ENCODE measurements around the gene PTPN21.

PTPN21 gene

GRCh38 chr14:88554457-88555286 is at the start of gene PTPN21:
Gene PTPN21, minus strand, starts transcription at chr14:88555007. Its CDS starts 4,590 bp downstream, at chr14:88550417.
- DNase-seq, result no peak

DNA sequence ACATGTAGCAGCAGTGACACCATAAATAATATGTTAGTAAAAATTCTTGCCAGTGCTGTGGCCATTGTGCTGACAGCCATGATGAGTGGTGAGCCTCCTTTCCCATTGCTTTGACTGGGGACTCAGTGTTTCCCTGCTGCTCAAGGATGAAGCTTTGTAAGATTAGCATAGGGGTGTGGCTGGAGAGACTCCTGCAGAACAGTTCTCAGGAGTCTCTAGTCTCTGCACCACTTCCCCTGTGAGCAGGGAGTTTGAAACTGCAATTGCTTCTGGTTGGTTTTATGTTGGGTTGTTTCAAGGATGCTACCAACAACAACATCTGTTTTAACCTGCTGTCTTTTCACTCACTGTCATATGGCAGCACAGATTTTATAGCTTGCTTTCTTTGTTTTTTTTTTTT is 49.4 kb upstream of the PTPN21 start:
- no peak for DNase-seq

DNA sequence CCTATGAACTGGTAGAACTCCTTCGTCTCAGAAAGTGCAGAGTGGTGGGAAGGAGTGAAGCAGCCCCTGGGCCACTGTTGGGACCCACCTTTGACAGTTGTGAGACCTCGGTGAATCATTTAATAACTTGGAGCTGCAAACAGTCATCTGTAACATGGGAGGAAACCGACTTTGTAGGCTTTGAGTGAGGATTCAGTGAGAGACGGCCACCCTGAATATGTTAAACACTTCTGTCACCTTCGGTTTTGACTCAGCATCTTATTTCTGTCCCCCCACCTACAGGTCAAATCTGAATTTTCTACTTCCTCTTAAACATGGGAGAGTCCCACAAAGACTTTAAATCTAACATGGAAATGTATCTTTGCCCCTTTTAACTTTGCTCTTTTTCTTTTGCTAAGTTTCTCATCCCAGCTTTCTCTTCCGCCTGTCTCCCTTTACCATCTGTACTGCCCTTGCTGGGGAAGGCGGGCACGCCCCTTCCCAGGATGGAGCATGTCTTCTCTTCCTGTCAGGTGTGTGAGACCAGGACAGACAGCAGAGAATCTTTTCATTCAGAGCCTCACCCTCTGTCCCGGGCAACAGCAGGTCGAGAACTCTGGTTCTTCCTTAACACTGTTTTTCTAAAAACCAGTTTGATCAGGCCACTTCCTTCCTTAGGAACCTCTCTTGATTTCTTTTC is 45.1 kb upstream of the PTPN21 start:
- no peak for DNase-seq

- DNase-seq, result no peak
Observed at GRCh38 chr14:88599326-88599725, 44.5 kb upstream of the PTPN21 start.

DNA sequence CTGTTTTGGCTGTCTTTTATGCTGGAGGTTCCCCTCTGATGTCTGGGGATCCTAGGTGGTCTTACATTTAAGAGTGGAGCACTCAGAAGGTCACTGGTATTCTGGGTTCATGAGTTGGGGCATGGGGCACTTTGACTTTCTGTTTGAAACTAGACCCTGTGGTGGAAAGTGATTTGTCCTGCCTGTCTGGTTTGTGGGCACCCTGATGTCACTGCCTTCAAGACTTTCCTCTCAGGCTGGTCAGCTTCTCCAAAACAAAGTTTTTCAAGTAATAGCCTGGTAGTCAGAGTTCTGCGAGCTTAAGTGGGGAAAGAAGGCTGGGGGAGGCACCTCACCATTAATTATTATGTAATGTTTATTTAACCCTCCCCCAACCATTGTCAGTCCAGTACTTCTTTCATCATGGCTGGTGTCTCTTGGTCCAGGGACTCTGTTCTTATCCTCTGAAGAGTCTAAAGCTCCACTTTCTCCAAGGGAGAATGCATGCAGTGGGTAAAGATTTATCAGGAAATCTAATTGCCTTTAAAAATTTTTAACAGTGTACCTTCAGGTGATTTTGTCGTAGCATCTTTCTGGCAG is 43.4 kb upstream of the PTPN21 start:
- DNase-seq, result no peak

DNA sequence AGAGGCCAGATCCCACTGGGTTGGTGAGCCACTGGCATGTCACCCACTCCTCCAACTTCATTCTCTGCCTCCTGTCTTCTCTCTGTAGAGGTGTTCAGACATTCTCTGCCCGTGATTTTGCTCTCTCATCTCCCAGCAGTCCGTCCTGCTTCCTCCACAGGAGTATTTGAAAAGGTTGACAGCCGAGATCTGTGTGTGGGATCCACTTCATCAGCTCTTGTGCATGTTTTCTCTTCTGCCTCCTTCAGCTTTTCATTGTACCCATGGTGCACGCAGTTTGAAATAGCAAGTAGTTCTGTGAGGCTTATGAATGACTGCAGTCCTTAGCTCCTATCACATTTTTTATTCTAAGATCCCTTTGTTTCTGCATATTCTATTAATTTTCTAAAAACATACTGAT is 42.8 kb upstream of the PTPN21 start:
- no peak for DNase-seq

- DNase-seq, result no peak
Observed at GRCh38 chr14:88597038-88597437, 42.2 kb upstream of the PTPN21 start.

- DNase-seq, result no peak
Observed at GRCh38 chr14:88592031-88592430, 37.2 kb upstream of the PTPN21 start.

DNA sequence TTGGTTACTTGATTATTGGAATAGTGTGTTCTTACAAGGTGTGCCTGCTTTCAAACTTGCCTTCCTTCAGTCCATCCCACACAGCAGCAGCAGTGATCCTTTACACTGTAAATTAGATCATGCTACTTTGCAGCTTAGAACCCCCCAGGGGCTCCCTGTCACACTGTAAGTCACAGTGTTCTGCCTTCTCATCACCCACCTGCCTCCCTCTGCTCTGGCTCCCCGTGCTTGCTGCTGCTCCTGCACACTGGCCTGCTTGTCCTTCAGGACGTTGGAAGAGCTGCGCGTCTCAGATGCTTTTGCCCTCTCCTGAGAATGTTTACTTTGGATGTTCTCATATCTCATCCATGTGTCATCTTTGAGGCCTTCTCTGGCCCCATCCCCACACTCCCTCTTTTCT is 35.4 kb upstream of the PTPN21 start:
- DNase-seq, result no peak

- no peak for DNase-seq
Observed at GRCh38 chr14:88588081-88588480, 33.3 kb upstream of the PTPN21 start.

DNA sequence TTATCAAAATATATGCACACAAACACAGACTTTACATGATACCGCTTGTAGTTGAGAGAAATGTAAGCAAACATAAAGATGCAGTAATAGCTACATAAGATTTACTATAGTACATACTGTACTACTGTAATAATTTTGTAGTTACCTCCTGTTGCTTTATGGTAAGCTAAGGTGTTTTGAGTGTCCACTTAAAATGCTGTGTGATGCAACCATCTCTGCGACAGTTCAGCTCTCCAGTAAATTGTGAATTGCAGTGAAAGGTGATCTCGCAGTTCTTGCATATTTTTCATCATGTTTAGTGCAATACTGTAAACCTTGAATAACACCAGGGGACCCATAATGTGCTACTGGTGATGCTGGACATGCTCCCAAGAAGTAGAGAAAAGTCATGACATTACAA is 29.6 kb upstream of the PTPN21 start:
- DNase-seq, result no peak

DNA sequence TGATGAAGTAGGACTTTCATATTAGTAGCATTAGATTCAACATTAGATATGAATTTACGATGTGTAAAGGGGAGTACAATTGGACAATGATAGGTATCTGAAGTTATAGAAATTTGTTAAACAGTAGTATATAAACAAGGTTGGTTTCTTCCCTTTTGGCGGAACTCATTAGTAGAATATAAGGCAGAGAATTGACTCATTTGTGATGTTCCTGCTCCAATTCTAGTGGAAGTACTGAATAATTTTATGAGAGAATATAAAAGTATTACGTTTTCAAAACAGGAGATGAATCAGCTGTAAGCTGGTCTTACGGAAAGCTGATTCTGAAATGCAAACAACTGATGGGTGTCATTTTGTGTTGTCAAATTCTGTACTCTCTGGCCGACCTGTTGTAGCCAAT is 21.4 kb upstream of the PTPN21 start:
- no peak for DNase-seq

GRCh38 chr14:88572117-88572516 is 17.3 kb upstream of the PTPN21 start:
- no peak for DNase-seq

DNA sequence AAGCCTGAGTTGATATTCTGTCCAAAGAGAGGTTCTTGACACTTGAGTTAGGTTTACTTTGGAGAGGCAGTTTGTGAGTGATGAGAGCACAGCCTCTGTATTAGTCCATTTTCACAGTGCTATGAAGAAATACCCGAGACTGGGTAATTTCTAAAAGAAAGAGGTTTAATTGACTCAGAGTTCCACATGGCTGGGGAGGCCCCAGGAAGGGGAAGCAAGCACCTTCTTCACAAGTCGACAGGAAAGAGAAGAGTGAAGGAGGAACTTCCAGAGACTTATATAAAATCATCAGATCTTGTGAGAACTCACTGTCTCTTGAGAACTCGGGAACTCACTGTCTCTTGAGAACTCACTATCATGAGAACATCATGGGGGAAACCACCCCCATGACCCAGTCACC is 13.4 kb upstream of the PTPN21 start:
- DNase-seq, result no peak

GRCh38 chr14:88565427-88565826 is 10.6 kb upstream of the PTPN21 start:
- DNase-seq, result no peak

DNA sequence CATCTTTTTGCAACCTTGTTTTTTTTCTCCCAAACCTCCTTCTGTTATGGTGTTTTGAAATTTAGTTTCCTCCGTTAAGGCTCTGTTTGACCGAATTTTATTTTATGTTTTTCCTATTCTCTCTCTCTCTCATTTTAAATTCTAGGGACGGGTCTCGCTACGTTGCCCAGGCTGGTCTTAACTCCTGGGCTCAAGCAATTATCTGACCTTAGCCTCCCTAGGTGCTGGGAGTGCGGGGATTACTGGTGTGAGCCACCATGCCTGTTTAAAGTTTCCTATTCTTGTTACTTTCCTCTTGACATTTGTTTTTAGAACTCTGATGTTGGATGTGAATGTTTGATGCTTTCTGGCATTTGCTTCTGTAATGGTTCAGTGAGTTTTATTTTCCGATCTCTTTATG is 9.0 kb upstream of the PTPN21 start:
- DNase-seq, result no peak

DNA sequence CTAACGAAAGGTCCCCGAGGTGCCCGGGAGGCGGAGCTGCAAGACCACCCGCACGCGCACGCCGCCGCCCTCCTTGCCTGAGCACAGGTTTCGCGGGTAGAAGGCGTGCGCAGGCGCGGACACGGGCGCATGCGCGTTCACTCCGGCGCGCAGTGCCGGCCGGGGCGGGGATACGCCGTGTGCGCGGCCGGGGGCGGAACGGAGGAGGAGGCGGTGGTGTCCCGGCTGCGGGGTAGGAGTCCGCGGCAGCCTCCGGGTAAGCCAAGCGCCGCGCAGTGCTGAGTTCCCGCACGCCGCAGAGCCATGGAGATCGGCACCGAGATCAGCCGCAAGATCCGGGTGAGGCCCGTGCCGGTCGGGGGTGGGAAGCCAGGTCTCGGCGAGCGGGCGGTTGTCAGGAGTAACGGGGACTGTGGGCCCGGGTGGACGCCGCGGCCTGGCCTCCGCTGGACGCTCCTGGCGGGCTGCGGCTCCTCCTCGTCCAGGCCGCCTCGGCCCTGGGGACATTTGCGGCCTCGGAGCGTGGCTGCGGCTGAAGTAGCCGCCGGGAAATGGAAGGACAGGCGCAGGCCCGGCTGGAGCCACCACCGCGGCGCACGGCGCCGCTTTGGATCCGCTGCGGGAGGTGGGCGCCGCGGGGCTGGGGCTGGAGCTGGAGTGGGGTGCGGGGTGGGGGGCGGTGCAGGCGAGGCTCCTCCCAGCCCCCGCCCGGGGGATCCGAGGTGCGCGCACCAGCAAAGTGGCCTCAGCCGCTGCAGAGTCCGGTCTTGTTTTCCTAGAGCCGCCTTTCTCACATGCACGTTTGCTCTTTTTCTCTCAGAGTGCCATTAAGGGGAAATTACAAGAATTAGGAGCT is 8.3 kb upstream of the PTPN21 start, which contains the start of gene ZC3H14:
Gene ZC3H14 (plus strand): TSS at position 207 of the 856 bp plus-strand sequence. CDS start 97 bp downstream, at position 304.
- peak; percentile 95 for DNase-seq

- DNase-seq, result no peak
Observed at GRCh38 chr14:88562532-88562830, 7.7 kb upstream of the PTPN21 start.

- no peak for DNase-seq
Observed at GRCh38 chr14:88559852-88560251, 5.0 kb upstream of the PTPN21 start.

DNA sequence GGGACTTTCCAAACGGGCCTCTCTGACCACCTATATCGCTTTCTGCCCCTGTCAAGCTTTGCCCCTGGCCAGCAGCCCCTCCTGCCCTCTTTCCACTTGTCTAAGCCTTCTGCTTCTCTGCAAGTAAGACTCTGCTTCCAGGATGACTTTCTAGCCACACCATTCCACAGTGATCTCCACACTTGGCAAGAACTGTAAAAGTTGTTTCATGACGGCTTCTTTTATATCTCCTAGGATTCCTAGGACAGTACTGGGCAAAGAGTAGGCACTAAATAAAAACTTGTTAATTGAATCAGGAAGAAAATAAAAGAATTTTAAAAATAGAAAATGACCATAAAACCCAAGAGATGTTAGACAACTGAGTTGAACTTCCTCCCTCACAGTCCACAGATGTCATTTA is 1.8 kb upstream of the PTPN21 start:
- DNase-seq, result no peak

DNA sequence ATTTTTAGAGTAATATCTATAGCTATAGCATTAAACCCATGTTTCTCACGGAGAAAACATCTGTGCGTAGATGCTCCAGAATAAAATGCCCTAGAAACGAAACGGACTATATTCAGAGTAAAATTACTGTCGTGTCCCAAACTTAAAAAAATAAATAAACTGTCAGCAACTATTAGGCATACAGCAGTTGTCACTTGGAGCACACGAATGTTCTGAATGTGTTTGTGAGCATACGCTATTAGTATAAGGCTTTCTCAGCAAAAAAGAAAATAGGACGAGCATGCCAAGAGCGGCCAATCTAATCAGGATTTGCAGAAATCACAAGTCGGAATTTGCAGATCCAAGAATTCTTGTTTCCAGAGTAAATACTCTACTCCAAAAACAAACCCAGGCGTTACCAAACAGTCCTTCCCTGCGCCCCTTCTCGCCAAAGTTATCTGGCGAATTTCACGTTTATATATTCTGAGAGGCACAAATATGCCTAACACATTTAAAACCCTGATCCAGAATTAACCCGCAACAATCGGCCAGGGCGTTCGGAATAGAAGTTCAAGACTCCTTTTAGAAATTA is 836 bp downstream of the PTPN21 start:
- no peak for DNase-seq

DNA sequence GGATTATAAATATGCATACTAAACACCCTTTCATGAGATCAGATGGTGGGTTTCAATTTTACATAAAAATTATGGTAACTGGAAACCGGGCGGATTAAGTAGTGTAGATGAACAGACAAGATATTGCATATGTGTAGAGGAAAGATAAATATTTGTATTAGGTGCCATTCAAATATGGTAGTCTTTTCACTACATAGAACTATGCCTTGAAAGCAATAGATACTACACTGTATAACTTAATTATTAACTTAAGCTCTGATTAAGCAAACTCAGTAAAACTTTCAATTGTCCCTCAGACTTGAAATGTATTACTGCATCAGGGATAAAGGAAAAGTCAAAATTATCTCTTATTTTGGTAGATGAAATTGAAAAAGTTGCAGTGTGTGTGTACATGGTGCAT is 1.9 kb downstream of the PTPN21 start:
- no peak for DNase-seq

DNA sequence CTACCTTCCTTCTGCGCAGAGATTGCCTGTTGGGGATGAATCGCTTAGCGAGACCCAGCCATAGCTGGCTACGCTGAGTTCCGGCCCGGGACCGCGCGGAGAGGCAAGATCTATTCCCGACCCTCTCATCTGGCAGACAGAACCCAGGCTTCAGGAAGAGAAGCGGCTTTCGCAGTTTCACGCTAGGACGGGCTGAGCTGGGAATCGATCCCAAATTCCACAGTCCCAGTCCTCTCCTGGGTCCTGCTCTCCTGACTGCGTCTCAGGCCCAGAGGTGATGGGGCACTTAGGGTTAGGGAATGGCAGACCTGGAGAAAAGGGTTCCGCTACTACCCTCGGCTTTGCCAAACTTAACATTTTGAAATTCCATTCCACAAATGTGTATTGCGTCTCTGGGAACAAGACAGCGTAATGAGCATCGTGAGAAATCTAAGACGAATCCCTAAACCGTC is 2.8 kb downstream of the PTPN21 start:
- DNase-seq, result no peak

Measured in activated effector memory CD4-positive, alpha-beta T cell treated with anti-CD3 and anti-CD28 coated beads, Interleukin-2, amount 50 U/mL, for 16 hours (primary cell).